ENCODE data around the gene BRCA1. TPM values are rescaled to one million over a fixed set of nuclear protein-coding genes. Genes with fewer than 3 reads are reported as not detected.
"Not testable (repeated sequence)": the region's sequence is repeated elsewhere in the genome, so short reads cannot be mapped to it uniquely, and the experiment has no call there.

Gene BRCA1
- total and polyA plus RNA-seq, 3 experiments from 2014 or later, result 3.3 to 71.5 (median 66.8) TPM

DNA sequence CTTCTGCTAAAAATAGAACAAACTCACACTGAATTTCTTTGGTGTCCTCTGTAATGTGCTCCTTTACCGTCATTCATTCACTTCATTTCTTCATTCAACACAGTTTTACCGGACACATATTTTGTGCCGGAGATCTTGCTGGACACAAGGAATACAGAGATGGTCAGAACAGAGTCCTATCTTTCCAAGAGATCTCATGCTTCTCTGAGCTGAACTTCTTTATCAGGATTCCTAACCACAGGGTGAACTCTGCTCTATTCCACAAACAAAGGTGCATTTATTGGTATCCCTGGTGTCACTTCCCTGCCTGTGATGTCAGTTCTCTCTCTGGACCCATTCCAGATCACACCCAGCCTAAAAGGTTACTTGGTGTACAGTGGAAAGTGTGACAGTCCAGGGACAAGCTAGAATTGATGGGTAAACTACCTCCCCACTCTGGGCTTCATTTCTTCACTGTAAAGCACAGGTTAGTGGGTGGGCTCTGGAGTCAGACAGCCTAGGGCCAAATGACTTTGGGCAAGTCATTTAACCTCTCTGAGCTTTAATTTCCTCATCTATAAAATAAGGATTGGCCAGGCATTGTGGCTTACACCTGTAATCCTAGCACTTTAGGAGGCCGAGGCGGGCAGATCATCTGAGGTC is 114.4 kb downstream of the BRCA1 start:
- Mint-ChIP-seq H3K4me3 (peak overlapping the region in 2 of 7 donors; percentile 11 to 72), H3K36me3 (peaks cover 0 to 54% (median 11%) of the 10 kb centered on the region in 3 donors), H3K4me1 (peaks cover 21 to 37% (median 24%) of the 10 kb centered on the region in 3 donors), H3K27me3 (no peaks in the 10 kb centered on the region), H3K9me3 (no peaks in the 10 kb centered on the region), H3K27ac (peak overlapping the region in 3 of 8 donors; percentile 14 to 64 (median 60))
- peaks cover 17% of the 10 kb centered on the region for H3K4me1 ChIP-seq (ENCODE audit: insufficient read depth, low read length)
- ChIA-PET POLR2A (no interaction called here), CTCF (interaction anchor here (0.7 kb wide), 2 partner anchors 13 kb away, joined by 3 read pairs; partner anchors contain the start of gene RPL27)
- H3K4me3 ChIP-seq (ENCODE audit: low read length), result no peak overlapping the region
- H3K27ac ChIP-seq (ENCODE audit: low read depth, low read length), result no peak overlapping the region
- peaks cover 12% of the 10 kb centered on the region for H3K36me3 ChIP-seq (ENCODE audit: insufficient read depth, low read length)
- H3K9me3 ChIP-seq (ENCODE audit: low read length), result no peaks in the 10 kb centered on the region
- DNase-seq, result no peak
- no peaks in the 10 kb centered on the region for H3K27me3 ChIP-seq (ENCODE audit: insufficient read depth, low read length, poor library complexity, severe bottlenecking)

DNA sequence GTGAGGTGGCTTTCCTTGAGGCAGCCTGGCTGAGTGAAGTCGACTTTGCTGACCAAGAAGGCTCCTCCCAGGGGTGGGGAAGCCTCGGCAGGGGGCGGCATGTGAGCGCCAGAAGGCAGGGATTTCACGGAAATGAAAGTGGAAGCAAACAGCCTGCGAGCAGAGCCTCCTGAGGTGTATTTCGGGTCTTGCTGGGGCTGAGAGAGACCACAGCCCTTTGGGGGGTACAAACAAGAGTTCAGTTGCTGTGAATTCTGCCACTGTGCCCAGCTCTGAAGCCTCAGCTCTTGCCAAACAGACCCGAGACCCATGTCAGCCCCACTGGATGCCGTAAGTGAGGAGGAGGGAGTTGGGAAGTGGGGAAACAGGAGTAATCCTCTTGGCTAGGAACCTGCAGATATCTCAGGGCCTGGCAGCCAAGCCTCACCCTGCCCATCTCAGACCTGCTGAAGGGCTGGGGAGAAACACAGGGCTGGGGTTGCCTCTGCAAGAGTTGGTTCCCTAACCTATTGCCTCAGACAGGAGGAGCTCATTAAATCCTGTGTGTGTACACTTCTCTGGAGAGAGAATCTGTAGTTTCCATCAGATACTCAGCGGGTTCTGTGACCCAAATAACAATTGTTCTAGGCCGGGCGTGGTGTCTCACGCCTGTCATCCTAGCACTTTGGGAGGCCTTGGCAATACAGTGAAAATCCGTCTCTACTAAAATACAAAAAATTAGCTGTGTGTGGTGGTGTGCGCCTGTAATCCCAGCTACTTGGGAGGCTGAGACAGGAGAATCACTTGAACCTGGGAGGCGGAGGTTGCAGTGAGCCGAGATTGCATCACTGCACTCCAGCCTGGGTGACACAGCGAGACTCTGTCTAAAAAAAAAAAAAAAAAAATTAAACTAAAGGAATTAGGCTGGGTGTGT is 118.3 kb downstream of the BRCA1 start, which contains the start of gene IFI35:
Gene IFI35, plus strand, starts transcription at position 146 of the 913 bp plus-strand sequence. Its CDS starts 164 bp downstream, at position 310.
- no peaks in the 10 kb centered on the region for H3K36me3 ChIP-seq (ENCODE audit: insufficient read depth, low read length)
- peaks cover 17% of the 10 kb centered on the region for H3K4me1 ChIP-seq (ENCODE audit: insufficient read depth, low read length)
- DNase-seq, result peak; percentile 73 to 89 (median 77)
- no peaks in the 10 kb centered on the region for H3K9me3 ChIP-seq (ENCODE audit: low read length)
- H3K4me3 ChIP-seq (ENCODE audit: low read length), result peak within 1 kb of the TSS; percentile 96
- Mint-ChIP-seq H3K27ac (peak within 1 kb of the TSS; percentile 91 to 100 (median 100)), H3K4me3 (peak within 1 kb of the TSS; percentile 99 to 100 (median 100)), H3K4me1 (peaks cover 21 to 30% (median 24%) of the 10 kb centered on the region in 3 donors), H3K27me3 (no peaks in the 10 kb centered on the region), H3K36me3 (peaks cover 0 to 43% (median 5%) of the 10 kb centered on the region in 3 donors), H3K9me3 (no peaks in the 10 kb centered on the region)
- ChIA-PET CTCF (interaction anchor here (0.7 to 2.3 kb wide), 10 partner anchors 9 to 477 kb away, joined by 3 to 10 read pairs (median 4); partner anchors contain the start of genes DHX8, RPL27, TMEM106A and VAT1), POLR2A (interaction anchor here (0.6 to 1.2 kb wide), 4 partner anchors 9 to 354 kb away, joined by 3 to 12 read pairs (median 3); partner anchors contain the start of gene RPL27)
- H3K27ac ChIP-seq (ENCODE audit: low read depth, low read length), result peak within 1 kb of the TSS; percentile 91
- H3K27me3 ChIP-seq (ENCODE audit: insufficient read depth, low read length, poor library complexity, severe bottlenecking), result no peaks in the 10 kb centered on the region

DNA sequence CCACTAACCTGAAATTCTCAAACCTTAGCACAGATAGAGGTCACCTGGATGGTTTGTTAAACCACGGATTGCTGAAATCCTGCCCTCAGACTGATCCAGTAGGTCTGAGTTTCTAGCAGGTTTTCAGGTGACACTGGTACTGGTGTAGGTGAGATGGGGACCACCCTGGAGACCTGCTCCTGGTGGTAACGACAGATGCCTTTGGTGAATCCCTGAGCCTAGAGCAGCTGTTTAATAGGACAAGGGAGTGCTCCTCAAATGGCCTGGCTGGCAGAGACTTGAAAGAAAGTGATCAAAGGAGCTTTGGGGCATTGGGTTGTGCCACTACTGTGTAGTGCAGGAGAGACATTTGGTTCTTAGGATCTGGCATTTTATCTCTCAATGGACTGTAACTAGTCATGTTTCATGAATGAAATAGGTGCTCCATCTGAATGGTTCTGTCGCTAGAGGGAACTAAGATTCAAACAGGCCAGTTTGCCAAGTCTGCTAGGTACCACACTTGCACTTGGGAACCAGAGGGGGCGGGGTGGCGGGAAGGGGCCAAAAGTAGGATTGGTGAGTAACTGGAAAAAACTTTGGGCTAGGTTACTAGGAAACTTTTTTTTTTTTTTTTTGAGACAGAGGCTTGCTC is 121.5 kb downstream of the BRCA1 start:
- DNase-seq, result no peak
- Mint-ChIP-seq H3K9me3 (no peaks in the 10 kb centered on the region), H3K36me3 (peaks cover 3 to 59% (median 4%) of the 10 kb centered on the region in 3 donors), H3K4me3 (peak overlapping the region in 1 of 7 donors; percentile 76), H3K4me1 (peaks cover 22 to 33% (median 30%) of the 10 kb centered on the region in 3 donors), H3K27me3 (no peaks in the 10 kb centered on the region), H3K27ac (peak overlapping the region in 4 of 8 donors; percentile 44 to 84 (median 50))
- Histone ChIP-seq H3K36me3 (ENCODE audit: insufficient read depth, low read length) (peaks cover 18% of the 10 kb centered on the region), H3K9me3 (ENCODE audit: low read length) (no peaks in the 10 kb centered on the region), H3K27ac (ENCODE audit: low read depth, low read length) (no peak overlapping the region), H3K4me3 (ENCODE audit: low read length) (no peak overlapping the region), H3K27me3 (ENCODE audit: insufficient read depth, low read length, poor library complexity, severe bottlenecking) (no peaks in the 10 kb centered on the region), H3K4me1 (ENCODE audit: insufficient read depth, low read length) (peaks cover 29% of the 10 kb centered on the region)
- ChIA-PET POLR2A (no interaction called here), CTCF (no interaction called here)

DNA sequence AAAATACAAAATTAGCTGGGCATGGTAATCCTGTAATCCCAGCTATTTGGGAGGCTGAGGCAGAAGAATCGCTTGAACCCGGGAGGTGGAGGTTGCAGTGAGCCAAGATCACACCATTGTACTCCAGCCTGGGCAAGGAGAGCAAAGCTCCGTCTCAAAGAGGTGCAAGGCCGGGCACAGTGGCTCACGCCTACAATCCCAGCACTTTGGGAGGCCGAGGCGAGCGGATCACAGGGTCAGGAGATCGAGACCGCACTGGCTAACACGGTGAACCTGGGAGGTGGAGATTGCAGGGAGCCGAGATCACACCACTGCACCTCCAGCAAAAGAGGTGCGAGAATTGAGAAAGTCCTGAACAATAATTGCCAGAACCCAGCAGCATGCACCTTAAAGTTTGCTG is 124.3 kb downstream of the BRCA1 start:
- H3K27ac ChIP-seq (ENCODE audit: low read depth, low read length); H3K9me3 ChIP-seq (ENCODE audit: low read length); DNase-seq; POLR2A ChIA-PET; CTCF ChIA-PET; H3K27me3 ChIP-seq (ENCODE audit: insufficient read depth, low read length, poor library complexity, severe bottlenecking); H3K9me3 Mint-ChIP-seq; H3K27me3 Mint-ChIP-seq; H3K4me3 ChIP-seq (ENCODE audit: low read length): not testable (repeated sequence)
- H3K36me3 ChIP-seq (ENCODE audit: insufficient read depth, low read length), result peaks cover 18% of the 10 kb centered on the region
- Mint-ChIP-seq H3K36me3 (peaks cover 3 to 57% (median 4%) of the 10 kb centered on the region in 3 donors), H3K27ac (peak overlapping the region in 2 of 8 donors; percentile 51 to 66), H3K4me3 (peak overlapping the region in 1 of 7 donors; percentile 35), H3K4me1 (peaks cover 19 to 31% (median 29%) of the 10 kb centered on the region in 3 donors)
- H3K4me1 ChIP-seq (ENCODE audit: insufficient read depth, low read length), result peaks cover 22% of the 10 kb centered on the region

DNA sequence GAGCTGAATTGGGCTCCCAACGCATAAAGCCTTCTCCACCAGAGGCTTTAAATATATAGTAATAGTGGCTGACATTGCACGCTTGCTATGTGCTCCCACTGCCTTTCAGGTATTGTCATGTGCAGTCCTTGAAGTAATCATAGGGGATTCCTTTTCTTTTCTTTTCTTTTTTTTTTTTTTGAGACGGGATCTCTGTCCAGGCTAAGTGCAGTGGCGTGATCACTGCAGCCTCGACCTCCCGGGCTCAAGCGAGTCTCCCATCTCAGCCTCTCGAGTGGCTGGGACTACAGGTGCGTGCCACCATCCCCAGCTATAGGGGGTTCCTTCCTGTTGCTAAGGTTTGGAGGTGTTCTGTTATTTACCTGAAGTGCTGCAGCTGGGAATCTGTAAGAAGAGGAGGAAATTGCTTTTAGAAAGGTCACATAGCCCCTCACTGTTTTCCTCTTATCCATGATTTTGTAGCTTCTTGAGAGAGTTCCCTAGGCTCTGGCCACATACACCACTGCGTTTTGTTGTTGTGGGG is 126.1 kb downstream of the BRCA1 start:
- Mint-ChIP-seq H3K36me3 (peaks cover 3 to 57% (median 4%) of the 10 kb centered on the region in 3 donors), H3K9me3 (no peaks in the 10 kb centered on the region), H3K4me1 (peaks cover 22 to 31% (median 29%) of the 10 kb centered on the region in 3 donors), H3K27me3 (no peaks in the 10 kb centered on the region), H3K4me3 (peak overlapping the region; percentile 79 to 97 (median 96)), H3K27ac (peak overlapping the region; percentile 89 to 100 (median 99))
- CTCF ChIA-PET, result interaction anchor here (1.1 to 2.4 kb wide), 10 partner anchors 8 to 484 kb away, joined by 3 to 16 read pairs (median 8); partner anchors contain the start of genes BRCA1, DHX8, IFI35 and PTGES3L
- peak overlapping the region; percentile 94 for H3K27ac ChIP-seq (ENCODE audit: low read depth, low read length)
- H3K4me3 ChIP-seq (ENCODE audit: low read length), result peak overlapping the region; percentile 90
- peaks cover 22% of the 10 kb centered on the region for H3K4me1 ChIP-seq (ENCODE audit: insufficient read depth, low read length)
- no peaks in the 10 kb centered on the region for H3K27me3 ChIP-seq (ENCODE audit: insufficient read depth, low read length, poor library complexity, severe bottlenecking)
- H3K9me3 ChIP-seq (ENCODE audit: low read length), result no peaks in the 10 kb centered on the region
- DNase-seq, result no peak
- POLR2A ChIA-PET, result interaction anchor here (0.7 to 2.2 kb wide), 12 partner anchors 8 to 485 kb away, joined by 4 to 28 read pairs (median 7); partner anchors contain the start of genes DHX8, IFI35, NBR1 and RND2
- peaks cover 18% of the 10 kb centered on the region for H3K36me3 ChIP-seq (ENCODE audit: insufficient read depth, low read length)

DNA sequence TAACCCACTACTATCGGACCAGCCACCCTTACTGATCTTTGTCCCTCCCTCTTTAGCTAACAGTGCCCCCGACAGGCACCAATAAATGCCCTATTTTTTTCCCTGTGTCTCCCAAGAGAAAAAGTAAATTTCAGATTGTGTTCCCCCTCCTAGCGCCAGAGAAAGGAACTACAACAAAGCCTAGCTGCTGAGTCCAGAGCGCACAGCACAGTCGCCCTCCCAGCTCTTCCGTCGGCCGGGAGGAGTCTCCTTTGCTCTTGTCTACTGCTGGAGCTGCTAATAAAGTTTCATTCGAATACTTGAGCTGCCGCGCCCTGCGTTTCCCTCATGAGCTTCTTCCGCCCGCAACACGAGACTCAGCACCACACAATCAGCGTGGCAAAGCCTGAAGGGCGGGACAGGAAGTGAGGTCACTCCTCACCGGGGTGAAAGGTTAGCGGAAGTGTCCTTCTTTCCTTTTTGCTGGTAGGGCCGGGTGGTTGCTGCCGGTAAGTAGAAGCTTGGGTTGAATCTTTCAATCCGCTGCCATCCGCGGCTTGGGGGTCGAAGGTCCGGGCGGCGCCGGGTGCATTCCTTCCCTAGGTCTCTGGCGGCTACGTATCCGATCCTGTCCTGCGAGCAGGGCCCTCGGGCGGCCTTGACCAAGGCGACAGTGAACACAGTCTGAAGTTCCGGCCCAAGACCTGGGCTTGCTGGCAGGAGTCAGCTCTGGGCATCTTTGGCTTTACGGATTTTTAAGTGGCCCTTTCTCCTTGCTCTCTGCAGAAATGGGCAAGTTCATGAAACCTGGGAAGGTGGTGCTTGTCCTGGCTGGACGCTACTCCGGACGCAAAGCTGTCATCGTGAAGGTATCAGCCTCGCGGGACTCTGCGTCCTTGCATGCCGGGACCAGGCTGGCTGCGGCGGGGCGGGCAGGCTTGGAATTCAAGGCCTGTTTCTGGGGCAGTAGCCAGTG is 126.9 kb downstream of the BRCA1 start, which contains the start of gene RPL27:
Gene RPL27, plus strand, starts transcription at position 436 of the 955 bp plus-strand sequence. Its CDS starts 332 bp downstream, at position 768.
- H3K9me3 Mint-ChIP-seq, result no peaks in the 10 kb centered on the region
- H3K27ac Mint-ChIP-seq, result peak within 1 kb of the TSS; percentile 89 to 100 (median 99)
- CTCF ChIA-PET, result interaction anchor here (0.7 to 2.4 kb wide), 24 partner anchors 9 to 485 kb away, joined by 3 to 16 read pairs (median 4); partner anchors contain the start of genes BRCA1, DHX8, IFI35 and NBR1
- peak; percentile 92 to 99 (median 97) for DNase-seq
- peak within 1 kb of the TSS; percentile 79 to 97 (median 96) for H3K4me3 Mint-ChIP-seq
- no peaks in the 10 kb centered on the region for H3K27me3 Mint-ChIP-seq
- peak within 1 kb of the TSS; percentile 90 for H3K4me3 ChIP-seq (ENCODE audit: low read length)
- peaks cover 18% of the 10 kb centered on the region for H3K36me3 ChIP-seq (ENCODE audit: insufficient read depth, low read length)
- peak within 1 kb of the TSS; percentile 94 for H3K27ac ChIP-seq (ENCODE audit: low read depth, low read length)
- H3K9me3 ChIP-seq (ENCODE audit: low read length), result no peaks in the 10 kb centered on the region
- POLR2A ChIA-PET, result interaction anchor here (0.6 to 2.2 kb wide), 28 partner anchors 9 to 1904 kb away, joined by 3 to 28 read pairs (median 5); partner anchors contain the start of genes ARL4D, BECN1, BRCA1 and DHX8
- H3K27me3 ChIP-seq (ENCODE audit: insufficient read depth, low read length, poor library complexity, severe bottlenecking), result no peaks in the 10 kb centered on the region
- H3K4me1 ChIP-seq (ENCODE audit: insufficient read depth, low read length), result peaks cover 22% of the 10 kb centered on the region
- peaks cover 3 to 56% (median 4%) of the 10 kb centered on the region in 3 donors for H3K36me3 Mint-ChIP-seq
- peaks cover 22 to 31% (median 29%) of the 10 kb centered on the region in 3 donors for H3K4me1 Mint-ChIP-seq

Data from CD8-positive, alpha-beta memory T cell (primary cell).